Left kidney (tissue), 8 donors: ENCODE measurements around the gene MRPL42. TPM values are rescaled to one million over a fixed set of nuclear protein-coding genes. Genes with fewer than 3 reads are reported as not detected.
"Not testable (repeated sequence)": the region's sequence is repeated elsewhere in the genome, so short reads cannot be mapped to it uniquely, and the experiment has no call there.

ENCODE experiments used
- DNase-seq: peaks from one replicate; pipeline ENCODE4 v3.0.0-alpha.2; 2013
- long read RNA-seq, 8 donors: transcript quantifications; one replicate each; lab custom pipeline, GENCODE V29; 2026
- polyA plus RNA-seq: library from polyadenylated mRNA; unstranded; fragments of 120-200 nt; gene quantifications from one replicate; pipeline ENCODE4 v1.2.1, GENCODE V29; 2013; ENCODE audit not compliant: insufficient read length

MRPL42 gene
- 80.6 TPM for polyA plus RNA-seq
- long read RNA-seq, donor 1, full-length matches to known transcripts = 35 of 54 reads
- long read RNA-seq, donor 1, partial matches to known transcripts = 19 of 54 reads
- long read RNA-seq, donor 1, other reads (novel, unspliced or antisense) = 0 of 54 reads
- long read RNA-seq, donor 2, full-length matches to known transcripts = 33 of 44 reads
- long read RNA-seq, donor 2, partial matches to known transcripts = 11 of 44 reads
- long read RNA-seq, donor 2, other reads (novel, unspliced or antisense) = 0 of 44 reads
- long read RNA-seq, donor 3, full-length matches to known transcripts = 19 of 19 reads
- long read RNA-seq, donor 3, partial matches to known transcripts = 0 of 19 reads
- long read RNA-seq, donor 3, other reads (novel, unspliced or antisense) = 0 of 19 reads
- long read RNA-seq, donor 4, full-length matches to known transcripts = 2 of 2 reads
- long read RNA-seq, donor 4, partial matches to known transcripts = 0 of 2 reads
- long read RNA-seq, donor 4, other reads (novel, unspliced or antisense) = 0 of 2 reads
- long read RNA-seq, donor 5, full-length matches to known transcripts = 61 of 61 reads
- long read RNA-seq, donor 5, partial matches to known transcripts = 0 of 61 reads
- long read RNA-seq, donor 5, other reads (novel, unspliced or antisense) = 0 of 61 reads
- long read RNA-seq, donor 6, full-length matches to known transcripts = 33 of 33 reads
- long read RNA-seq, donor 6, partial matches to known transcripts = 0 of 33 reads
- long read RNA-seq, donor 6, other reads (novel, unspliced or antisense) = 0 of 33 reads
- long read RNA-seq, donor 7, full-length matches to known transcripts = 60 of 60 reads
- long read RNA-seq, donor 7, partial matches to known transcripts = 0 of 60 reads
- long read RNA-seq, donor 7, other reads (novel, unspliced or antisense) = 0 of 60 reads
- long read RNA-seq, donor 8, full-length matches to known transcripts = 16 of 16 reads
- long read RNA-seq, donor 8, partial matches to known transcripts = 0 of 16 reads
- long read RNA-seq, donor 8, other reads (novel, unspliced or antisense) = 0 of 16 reads

- peak; percentile 93 for DNase-seq
These were observed at the start of gene MRPL42 for GRCh38 chr12:93467351-93468007. TSS of gene MRPL42 (plus strand) at chr12:93467514. CDS start at chr12:93469286, 1,772 bp downstream.

- no peak for DNase-seq
These were observed 49.3 kb upstream of the MRPL42 start for GRCh38 chr12:93417967-93418480.

- DNase-seq = peak; percentile 57
These were observed 47.8 kb upstream of the MRPL42 start for GRCh38 chr12:93419388-93420034.

GRCh38 chr12:93422050-93422449 is 45.3 kb upstream of the MRPL42 start:
- no peak for DNase-seq

- DNase-seq = no peak
These were observed 41.4 kb upstream of the MRPL42 start for GRCh38 chr12:93425736-93426411.

- DNase-seq = no peak
These were observed 40.9 kb upstream of the MRPL42 start for GRCh38 chr12:93426412-93426805.

- DNase-seq = no peak
These were observed 39.3 kb upstream of the MRPL42 start for GRCh38 chr12:93427779-93428564.

- DNase-seq = no peak
These were observed 37.9 kb upstream of the MRPL42 start for GRCh38 chr12:93429448-93429847.

- no peak for DNase-seq
These were observed 37.5 kb upstream of the MRPL42 start for GRCh38 chr12:93429852-93430251.

- no peak for DNase-seq
These were observed 37.0 kb upstream of the MRPL42 start for GRCh38 chr12:93430280-93430679.

GRCh38 chr12:93432031-93432430 is 35.3 kb upstream of the MRPL42 start:
- not testable (repeated sequence) for DNase-seq

- no peak for DNase-seq
These were observed 33.0 kb upstream of the MRPL42 start for GRCh38 chr12:93434256-93434865.

- DNase-seq = no peak
These were observed 28.9 kb upstream of the MRPL42 start for GRCh38 chr12:93438266-93439050.

- no peak for DNase-seq
These were observed 27.1 kb upstream of the MRPL42 start for GRCh38 chr12:93440043-93440835.

GRCh38 chr12:93441081-93441616 is 26.2 kb upstream of the MRPL42 start:
- DNase-seq = peak; percentile 25

GRCh38 chr12:93441617-93442410 is 25.5 kb upstream of the MRPL42 start, which contains the start of gene UBE2N:
TSS of gene UBE2N (minus strand) at chr12:93441947. CDS start at chr12:93441884, 63 bp downstream.
- DNase-seq = peak; percentile 96
